HG03565 (cell line): ENCODE data around the gene GRPEL1.

ENCODE experiments used
- ATAC-seq: cut with Tn5 transposase; IDR thresholded peaks from one replicate; pipeline ENCODE4 v1.9.1; 2021; ENCODE audit warnings: mild to moderate bottlenecking, moderate library complexity; ENCODE audit not compliant: unreplicated experiment

The GRPEL1 gene

GRCh38 chr4:7026107-7026506 is 41.8 kb downstream of the GRPEL1 start:
- ATAC-seq, result no peak

- ATAC-seq, result no peak
Observed at GRCh38 chr4:7025040-7025602, 42.7 kb downstream of the GRPEL1 start.

GRCh38 chr4:7024336-7024890 is 43.5 kb downstream of the GRPEL1 start:
- no peak for ATAC-seq

- no peak for ATAC-seq
Observed at GRCh38 chr4:7023901-7024300, 44.0 kb downstream of the GRPEL1 start.

- ATAC-seq, result no peak
Observed at GRCh38 chr4:7023486-7023885, 44.4 kb downstream of the GRPEL1 start.

GRCh38 chr4:7021930-7022664 is 45.8 kb downstream of the GRPEL1 start:
- no peak for ATAC-seq

- no peak for ATAC-seq
Observed at GRCh38 chr4:7021355-7021754, 46.5 kb downstream of the GRPEL1 start.

GRCh38 chr4:7020856-7021255 is 47.0 kb downstream of the GRPEL1 start:
- no peak for ATAC-seq

GRCh38 chr4:7020290-7020689 is 47.6 kb downstream of the GRPEL1 start:
- ATAC-seq, result no peak

- ATAC-seq, result no peak
Observed at GRCh38 chr4:7019367-7019766, 48.5 kb downstream of the GRPEL1 start.

- ATAC-seq, result no peak
Observed at GRCh38 chr4:7018281-7018680, 49.6 kb downstream of the GRPEL1 start.

- no peak for ATAC-seq
Observed at GRCh38 chr4:7017446-7018048, 50.3 kb downstream of the GRPEL1 start.

GRCh38 chr4:7016512-7016911 is 51.4 kb downstream of the GRPEL1 start:
- no peak for ATAC-seq

GRCh38 chr4:7016086-7016485 is 51.8 kb downstream of the GRPEL1 start:
- ATAC-seq, result no peak

- ATAC-seq, result no peak
Observed at GRCh38 chr4:7015383-7016035, 52.4 kb downstream of the GRPEL1 start.

- ATAC-seq, result no peak
Observed at GRCh38 chr4:7014815-7015214, 53.0 kb downstream of the GRPEL1 start.

GRCh38 chr4:7013175-7013574 is 54.7 kb downstream of the GRPEL1 start:
- ATAC-seq, result no peak

GRCh38 chr4:7009564-7009963 is 58.3 kb downstream of the GRPEL1 start:
- no peak for ATAC-seq
